ENCODE data around the gene ARIH2.

Gene ARIH2

DNA sequence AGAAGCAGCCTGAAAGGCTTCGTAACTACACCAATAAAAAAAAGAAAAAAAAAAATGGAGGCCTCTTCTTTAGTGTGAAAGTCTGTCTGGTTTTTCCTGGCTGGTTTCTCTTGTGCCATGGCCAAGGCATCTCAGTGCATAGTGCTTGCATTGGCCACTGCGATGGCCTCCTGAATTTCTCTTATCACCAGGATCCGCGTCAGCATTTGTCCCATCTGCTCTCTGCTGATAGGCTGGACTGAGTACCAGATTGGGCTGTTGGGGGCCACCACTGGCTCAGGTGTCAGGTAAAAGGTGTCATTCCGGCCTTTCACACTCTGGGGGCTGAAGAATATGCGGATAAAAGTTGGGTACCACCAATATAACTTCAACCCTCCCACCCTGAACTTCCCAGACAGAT lies 111.7 kb downstream of the ARIH2 start:
- no peak overlapping the region for H3K27ac ChIP-seq
- TF ChIP-seq, protein P1, sequence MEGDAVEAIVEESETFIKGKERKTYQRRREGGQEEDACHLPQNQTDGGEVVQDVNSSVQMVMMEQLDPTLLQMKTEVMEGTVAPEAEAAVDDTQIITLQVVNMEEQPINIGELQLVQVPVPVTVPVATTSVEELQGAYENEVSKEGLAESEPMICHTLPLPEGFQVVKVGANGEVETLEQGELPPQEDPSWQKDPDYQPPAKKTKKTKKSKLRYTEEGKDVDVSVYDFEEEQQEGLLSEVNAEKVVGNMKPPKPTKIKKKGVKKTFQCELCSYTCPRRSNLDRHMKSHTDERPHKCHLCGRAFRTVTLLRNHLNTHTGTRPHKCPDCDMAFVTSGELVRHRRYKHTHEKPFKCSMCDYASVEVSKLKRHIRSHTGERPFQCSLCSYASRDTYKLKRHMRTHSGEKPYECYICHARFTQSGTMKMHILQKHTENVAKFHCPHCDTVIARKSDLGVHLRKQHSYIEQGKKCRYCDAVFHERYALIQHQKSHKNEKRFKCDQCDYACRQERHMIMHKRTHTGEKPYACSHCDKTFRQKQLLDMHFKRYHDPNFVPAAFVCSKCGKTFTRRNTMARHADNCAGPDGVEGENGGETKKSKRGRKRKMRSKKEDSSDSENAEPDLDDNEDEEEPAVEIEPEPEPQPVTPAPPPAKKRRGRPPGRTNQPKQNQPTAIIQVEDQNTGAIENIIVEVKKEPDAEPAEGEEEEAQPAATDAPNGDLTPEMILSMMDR (IDR thresholded peaks at IDR 0.05) = no peak
- no peak overlapping the region for H3K4me3 ChIP-seq
- DNase-seq (ENCODE audit: low spot score) = no peak

DNA sequence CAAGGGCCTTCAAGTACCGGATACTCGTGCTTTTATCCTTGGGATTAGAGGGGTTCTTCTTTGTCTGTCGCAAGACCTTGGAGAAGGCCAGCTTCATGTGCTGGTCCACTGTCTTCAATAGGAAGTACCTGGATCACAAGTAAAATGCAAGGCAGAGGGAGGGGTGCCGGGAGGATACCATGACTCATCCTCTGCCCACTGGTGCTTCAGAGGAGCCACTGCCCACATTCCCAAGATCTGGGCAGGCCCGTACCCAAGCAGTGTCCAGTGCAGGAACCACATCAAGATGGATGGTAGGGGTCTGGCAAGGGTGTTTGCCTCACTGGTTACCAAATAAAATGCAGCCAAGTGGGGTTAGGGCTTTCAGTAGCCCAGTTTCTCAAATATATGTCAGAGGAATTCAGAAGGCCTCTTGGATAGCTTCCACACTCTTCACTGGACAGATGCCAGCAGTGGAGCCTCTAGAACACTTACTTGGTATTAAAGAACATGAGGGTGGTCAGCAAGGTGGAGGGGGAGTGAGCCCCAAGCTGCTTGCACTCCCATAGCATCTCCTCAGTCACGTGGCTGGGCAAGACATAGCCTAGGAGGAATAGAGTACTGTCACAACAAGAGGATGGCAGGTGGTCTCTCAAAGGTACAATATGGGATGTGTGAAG lies 114.1 kb downstream of the ARIH2 start:
- TF ChIP-seq, protein P1 (IDR thresholded peaks at IDR 0.05) = no peak
- no peak overlapping the region for H3K4me3 ChIP-seq
- no peak for DNase-seq (ENCODE audit: low spot score)
- no peak overlapping the region for H3K27ac ChIP-seq

DNA sequence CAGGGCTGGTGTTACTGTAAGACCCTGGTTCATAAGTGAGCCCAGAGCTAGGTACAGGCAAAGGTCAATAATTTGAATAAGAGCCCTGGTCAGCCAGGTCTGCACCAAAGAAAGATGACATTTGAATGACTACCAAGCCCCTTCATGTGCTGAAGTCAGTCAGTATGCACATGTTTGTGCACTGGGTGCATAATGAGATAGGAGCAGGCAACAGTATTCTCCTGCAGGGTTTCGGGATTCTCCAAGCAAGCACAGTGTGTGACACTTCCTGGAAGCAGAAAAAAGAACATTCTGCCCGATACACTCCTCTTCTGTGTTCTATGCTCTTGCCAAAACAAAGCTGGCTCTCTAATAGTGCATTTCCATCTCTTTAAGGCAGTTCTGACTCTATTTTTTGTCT lies 116.0 kb downstream of the ARIH2 start:
- DNase-seq (ENCODE audit: low spot score) = no peak
- no peak overlapping the region for H3K4me3 ChIP-seq
- H3K27ac ChIP-seq = peak overlapping the region in 1 of 2 donors; percentile 32
- TF ChIP-seq, protein P1 (IDR thresholded peaks at IDR 0.05) = no peak

DNA sequence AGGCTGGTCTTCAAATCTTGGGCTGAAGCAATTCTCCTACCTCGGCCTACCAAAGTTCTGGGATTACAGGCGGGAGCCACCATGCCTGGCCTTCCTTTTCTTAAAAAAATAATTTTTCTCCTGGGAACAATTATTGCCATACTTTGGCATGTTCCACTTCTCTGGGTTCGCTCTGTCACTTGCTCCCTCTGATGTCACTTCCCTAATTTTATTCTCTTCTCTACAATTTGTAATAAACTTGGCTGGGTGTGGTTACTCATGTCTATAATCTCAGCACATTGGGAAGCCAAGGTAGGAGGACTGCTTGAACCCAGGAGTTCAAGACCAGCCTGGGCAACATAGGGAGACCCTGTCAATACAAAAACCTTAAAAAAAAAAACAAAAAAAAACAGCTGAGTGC lies 116.6 kb downstream of the ARIH2 start:
- H3K27ac ChIP-seq = peak overlapping the region in 1 of 2 donors; percentile 32
- DNase-seq (ENCODE audit: low spot score) = no peak

More for the DNA sequence above, 116.6 kb downstream of the ARIH2 start:
- TF ChIP-seq, protein P1 (IDR thresholded peaks at IDR 0.05) = no peak
- no peak overlapping the region for H3K4me3 ChIP-seq

Data from coronary artery (tissue), 2 donors.